GM12873 (cell line): ENCODE measurements around the gene PRKG1.

ENCODE experiments used
- TF ChIP-seq, protein P1 (sequence below): IDR thresholded peaks from 2 replicates; pipeline ENCODE4 v1.5.1; 2012; ENCODE audit warnings: low read depth, mild to moderate bottlenecking, moderate library complexity, low read length, control low read depth; ENCODE audit not compliant: insufficient read depth; ENCODE audit errors: missing control alignments

Gene PRKG1

GRCh38 chr10:51685768-51686167 is 611.5 kb downstream of the PRKG1 start:
- TF ChIP-seq, protein P1, sequence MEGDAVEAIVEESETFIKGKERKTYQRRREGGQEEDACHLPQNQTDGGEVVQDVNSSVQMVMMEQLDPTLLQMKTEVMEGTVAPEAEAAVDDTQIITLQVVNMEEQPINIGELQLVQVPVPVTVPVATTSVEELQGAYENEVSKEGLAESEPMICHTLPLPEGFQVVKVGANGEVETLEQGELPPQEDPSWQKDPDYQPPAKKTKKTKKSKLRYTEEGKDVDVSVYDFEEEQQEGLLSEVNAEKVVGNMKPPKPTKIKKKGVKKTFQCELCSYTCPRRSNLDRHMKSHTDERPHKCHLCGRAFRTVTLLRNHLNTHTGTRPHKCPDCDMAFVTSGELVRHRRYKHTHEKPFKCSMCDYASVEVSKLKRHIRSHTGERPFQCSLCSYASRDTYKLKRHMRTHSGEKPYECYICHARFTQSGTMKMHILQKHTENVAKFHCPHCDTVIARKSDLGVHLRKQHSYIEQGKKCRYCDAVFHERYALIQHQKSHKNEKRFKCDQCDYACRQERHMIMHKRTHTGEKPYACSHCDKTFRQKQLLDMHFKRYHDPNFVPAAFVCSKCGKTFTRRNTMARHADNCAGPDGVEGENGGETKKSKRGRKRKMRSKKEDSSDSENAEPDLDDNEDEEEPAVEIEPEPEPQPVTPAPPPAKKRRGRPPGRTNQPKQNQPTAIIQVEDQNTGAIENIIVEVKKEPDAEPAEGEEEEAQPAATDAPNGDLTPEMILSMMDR: no peak

GRCh38 chr10:51687296-51687695 is 613.0 kb downstream of the PRKG1 start:
- TF ChIP-seq, protein P1: no peak

DNA sequence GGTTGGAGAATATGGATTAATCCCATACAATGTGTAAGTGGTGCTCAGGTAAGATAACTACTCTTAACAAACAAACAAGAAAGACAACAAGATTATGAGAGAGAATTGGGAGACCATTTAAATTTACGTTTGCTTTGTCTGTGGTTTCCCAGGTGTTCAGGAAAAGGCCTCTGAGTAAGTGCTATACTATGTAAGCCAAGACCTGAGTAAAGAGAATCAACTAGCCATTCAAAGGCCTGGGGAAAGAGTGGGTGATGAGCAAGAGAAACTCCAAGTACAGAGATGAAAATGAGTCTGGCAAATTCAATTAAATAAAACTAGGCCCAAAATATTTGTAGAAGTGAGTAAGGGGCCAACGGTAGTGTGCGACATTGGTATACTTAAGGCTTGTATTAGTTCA is 615.2 kb downstream of the PRKG1 start:
- TF ChIP-seq, protein P1: no peak

DNA sequence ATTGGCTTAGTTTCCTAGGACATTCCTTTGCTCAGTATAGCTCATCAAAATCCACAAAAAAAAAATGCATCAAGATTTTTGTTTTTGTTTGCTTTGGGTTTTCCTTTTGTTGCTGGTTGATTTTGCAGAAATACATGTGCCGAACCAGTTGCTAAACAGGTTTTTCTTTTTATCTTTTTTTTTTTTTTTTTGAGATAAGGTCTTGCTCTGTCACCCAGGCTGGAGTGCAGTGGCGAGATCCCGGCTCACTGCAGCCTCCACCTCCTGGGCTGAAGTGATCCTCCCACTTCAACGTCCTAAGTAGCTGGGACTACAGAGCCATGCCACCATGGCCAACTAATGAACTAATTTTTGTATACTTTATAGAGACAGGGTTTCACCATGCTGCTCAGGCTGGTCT is 616.8 kb downstream of the PRKG1 start:
- TF ChIP-seq, protein P1: no peak

DNA sequence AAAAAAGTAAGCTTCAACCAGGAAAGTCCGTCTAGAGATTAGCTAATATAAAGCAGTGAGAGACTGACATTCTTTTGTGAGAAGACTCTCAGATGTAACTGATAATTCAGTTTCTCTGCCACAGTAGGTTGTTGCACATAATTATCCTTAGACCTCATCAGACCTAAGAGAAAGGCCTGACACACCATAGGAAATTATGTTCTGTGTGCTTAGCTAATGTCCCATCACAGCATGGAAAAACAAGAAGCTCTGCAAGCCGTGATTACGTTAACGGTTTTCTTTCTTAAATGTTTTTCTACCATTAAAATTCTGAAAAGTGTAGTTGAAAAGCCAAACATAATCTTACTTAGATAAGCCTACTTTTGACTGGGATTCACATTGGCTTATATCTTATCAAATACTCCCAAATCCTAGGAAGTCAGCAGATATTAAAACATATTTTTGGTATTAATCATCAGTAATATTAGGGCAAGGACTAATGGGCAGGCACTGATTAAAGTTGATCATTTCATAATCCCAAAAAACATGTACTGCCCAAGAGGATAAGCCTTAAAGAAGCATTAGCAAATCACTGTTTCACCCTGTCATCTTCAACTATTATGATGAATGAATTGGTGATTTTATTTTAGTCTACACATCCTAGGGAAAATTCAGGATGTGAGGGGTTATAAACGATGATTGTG is 619.9 kb downstream of the PRKG1 start:
- TF ChIP-seq, protein P1: no peak

DNA sequence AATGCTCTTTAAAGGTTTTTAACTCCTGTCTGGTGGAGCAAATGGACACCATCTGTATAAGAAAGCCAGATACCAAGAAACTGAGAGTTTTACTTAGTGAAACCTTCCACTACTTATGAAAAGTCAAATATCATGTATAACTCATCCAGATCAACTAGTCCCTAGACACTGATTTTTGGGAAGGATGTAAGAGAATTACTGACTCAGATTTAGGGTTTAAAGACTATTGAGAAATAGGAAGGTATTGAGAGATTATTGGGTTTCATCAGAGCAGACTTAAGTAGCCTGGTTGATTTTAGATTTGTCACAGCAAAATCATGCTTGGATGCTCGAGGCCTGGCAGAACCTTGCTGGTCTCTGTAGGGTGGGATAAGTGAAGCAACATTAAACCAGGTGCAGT is 622.0 kb downstream of the PRKG1 start:
- TF ChIP-seq, protein P1: no peak

GRCh38 chr10:51698473-51699063 is 624.3 kb downstream of the PRKG1 start:
- TF ChIP-seq, protein P1: no peak
